Measurements from ENCODE around the gene COPG2. TPM values are rescaled to one million over a fixed set of nuclear protein-coding genes. Genes with fewer than 3 reads are reported as not detected.

The COPG2 gene
- total RNA-seq, 1 experiment from 2014 or later = 25.5 TPM

DNA sequence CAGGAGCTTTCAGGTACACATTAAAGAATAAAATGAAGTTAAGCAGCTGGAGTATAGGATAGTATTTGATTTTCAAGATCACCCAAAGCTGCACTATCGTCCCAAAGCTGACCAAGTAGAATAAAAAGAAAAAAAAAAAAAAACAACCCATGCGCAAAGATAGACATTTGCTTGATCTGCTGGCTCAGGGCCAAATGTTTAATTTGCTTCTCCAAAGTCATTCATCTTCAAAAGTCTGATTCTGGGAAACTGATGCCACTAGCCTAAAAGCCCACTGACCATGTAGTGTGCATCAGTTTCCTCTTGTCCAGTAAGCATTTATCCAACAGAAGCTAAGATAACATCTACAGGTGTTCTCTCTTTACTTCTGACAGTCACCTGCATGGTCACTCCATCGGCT is 162.2 kb downstream of the COPG2 start:
- Histone ChIP-seq H3K4me1 (replicated peaks; ENCODE audit: insufficient read depth) (no peaks in the 10 kb centered on the region), H3K27ac (no peak overlapping the region), H3K9me3 (ENCODE audit: insufficient read depth, low read depth) (no peaks in the 10 kb centered on the region), H3K4me2 (no peak overlapping the region), H3K4me3 (no peak overlapping the region), H3K79me2 (ENCODE audit: low read depth) (no peaks in the 10 kb centered on the region), H3K36me3 (ENCODE audit: low read depth) (peaks cover 43% of the 10 kb centered on the region), H3K9me2 (ENCODE audit: insufficient read depth) (no peaks in the 10 kb centered on the region), H3K27me3 (ENCODE audit: insufficient read depth, low read depth) (no peaks in the 10 kb centered on the region), H4K20me1 (ENCODE audit: insufficient read depth) (no peaks in the 10 kb centered on the region), H2AFZ (no peak overlapping the region), H3F3A (ENCODE audit: insufficient read depth, low read depth) (peaks cover 2% of the 10 kb centered on the region; the same call in 1 of the 2 replicates)
- TF ChIP-seq EZH2 (IDR thresholded peaks at IDR 0.05; ENCODE audit: low read depth) = no peak
- TF ChIP-seq, protein P1, sequence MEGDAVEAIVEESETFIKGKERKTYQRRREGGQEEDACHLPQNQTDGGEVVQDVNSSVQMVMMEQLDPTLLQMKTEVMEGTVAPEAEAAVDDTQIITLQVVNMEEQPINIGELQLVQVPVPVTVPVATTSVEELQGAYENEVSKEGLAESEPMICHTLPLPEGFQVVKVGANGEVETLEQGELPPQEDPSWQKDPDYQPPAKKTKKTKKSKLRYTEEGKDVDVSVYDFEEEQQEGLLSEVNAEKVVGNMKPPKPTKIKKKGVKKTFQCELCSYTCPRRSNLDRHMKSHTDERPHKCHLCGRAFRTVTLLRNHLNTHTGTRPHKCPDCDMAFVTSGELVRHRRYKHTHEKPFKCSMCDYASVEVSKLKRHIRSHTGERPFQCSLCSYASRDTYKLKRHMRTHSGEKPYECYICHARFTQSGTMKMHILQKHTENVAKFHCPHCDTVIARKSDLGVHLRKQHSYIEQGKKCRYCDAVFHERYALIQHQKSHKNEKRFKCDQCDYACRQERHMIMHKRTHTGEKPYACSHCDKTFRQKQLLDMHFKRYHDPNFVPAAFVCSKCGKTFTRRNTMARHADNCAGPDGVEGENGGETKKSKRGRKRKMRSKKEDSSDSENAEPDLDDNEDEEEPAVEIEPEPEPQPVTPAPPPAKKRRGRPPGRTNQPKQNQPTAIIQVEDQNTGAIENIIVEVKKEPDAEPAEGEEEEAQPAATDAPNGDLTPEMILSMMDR (conservative IDR thresholded peaks at IDR 0.05) = no peak
- ChIA-PET CTCF (interaction anchor here (0.6 kb wide), 1 partner anchor 252 kb away, joined by 6 read pairs; no protein-coding TSS in a partner anchor), POLR2A (ENCODE audit: unreplicated experiment) (no interaction called here)
- no TSS peak for BruUV-seq (replicated peaks)
- DNase-seq = no peak
- intact Hi-C loops (cut with micrococcal nuclease; ENCODE audit: unreplicated experiment) = no loop called here

DNA sequence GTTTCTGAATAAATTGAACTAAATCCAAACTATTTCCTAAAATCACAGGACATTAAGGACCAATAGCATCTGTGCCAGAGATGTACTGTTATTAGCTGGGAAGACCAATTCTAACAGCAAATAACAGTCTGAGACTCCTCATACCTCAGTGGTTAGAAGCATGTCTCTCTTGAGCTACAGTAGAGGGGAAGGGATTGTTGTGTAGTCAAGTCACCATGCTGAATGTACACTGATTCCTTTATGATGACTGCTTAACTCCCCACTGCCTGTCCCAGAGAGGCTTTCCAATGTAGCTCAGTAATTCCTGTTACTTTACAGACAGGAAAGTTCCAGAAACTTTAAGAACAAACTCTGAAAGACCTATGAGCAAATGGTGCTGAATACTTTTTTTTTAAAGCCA is 162.8 kb downstream of the COPG2 start:
- no peaks in the 10 kb centered on the region for H4K20me1 ChIP-seq (ENCODE audit: insufficient read depth)
- H3K4me3 ChIP-seq = no peak overlapping the region
- no peaks in the 10 kb centered on the region for H3F3A ChIP-seq (ENCODE audit: insufficient read depth, low read depth)
- intact Hi-C loops (cut with micrococcal nuclease; ENCODE audit: unreplicated experiment) = no loop called here
- H3K79me2 ChIP-seq (ENCODE audit: low read depth) = no peaks in the 10 kb centered on the region
- BruUV-seq (replicated peaks) = no TSS peak
- H3K4me2 ChIP-seq = no peak overlapping the region
- no peaks in the 10 kb centered on the region for H3K4me1 ChIP-seq (replicated peaks; ENCODE audit: insufficient read depth)
- DNase-seq = no peak
- CTCF ChIA-PET = interaction anchor here (0.6 to 0.7 kb wide), 2 partner anchors 67 to 252 kb away, joined by 3 to 6 read pairs; no protein-coding TSS in a partner anchor
- H3K27me3 ChIP-seq (ENCODE audit: insufficient read depth, low read depth) = no peaks in the 10 kb centered on the region
- no peaks in the 10 kb centered on the region for H3K9me3 ChIP-seq (ENCODE audit: insufficient read depth, low read depth)
- POLR2A ChIA-PET (ENCODE audit: unreplicated experiment) = no interaction called here
- H3K9me2 ChIP-seq (ENCODE audit: insufficient read depth) = no peaks in the 10 kb centered on the region
- TF ChIP-seq, protein P1 (conservative IDR thresholded peaks at IDR 0.05) = no peak
- TF ChIP-seq EZH2 (IDR thresholded peaks at IDR 0.05; ENCODE audit: low read depth) = no peak
- no peak overlapping the region for H2AFZ ChIP-seq
- no peak overlapping the region for H3K27ac ChIP-seq
- peaks cover 43% of the 10 kb centered on the region for H3K36me3 ChIP-seq (ENCODE audit: low read depth)

GRCh38 chr7:130500910-130501309 is 167.6 kb downstream of the COPG2 start:
- Histone ChIP-seq H3F3A (ENCODE audit: insufficient read depth, low read depth) (no peaks in the 10 kb centered on the region), H3K4me3 (no peak overlapping the region), H3K27me3 (ENCODE audit: insufficient read depth, low read depth) (no peaks in the 10 kb centered on the region), H4K20me1 (ENCODE audit: insufficient read depth) (no peaks in the 10 kb centered on the region), H3K27ac (no peak overlapping the region), H3K79me2 (ENCODE audit: low read depth) (no peaks in the 10 kb centered on the region), H3K36me3 (ENCODE audit: low read depth) (peaks cover 42% of the 10 kb centered on the region), H3K9me3 (ENCODE audit: insufficient read depth, low read depth) (no peaks in the 10 kb centered on the region), H3K9me2 (ENCODE audit: insufficient read depth) (no peaks in the 10 kb centered on the region), H3K4me1 (replicated peaks; ENCODE audit: insufficient read depth) (no peaks in the 10 kb centered on the region), H3K4me2 (no peak overlapping the region), H2AFZ (no peak overlapping the region)
- ChIA-PET CTCF (no interaction called here), POLR2A (ENCODE audit: unreplicated experiment) (no interaction called here)
- no peak for DNase-seq
- no peak for TF ChIP-seq EZH2 (IDR thresholded peaks at IDR 0.05; ENCODE audit: low read depth)
- TF ChIP-seq, protein P1 (conservative IDR thresholded peaks at IDR 0.05) = no peak
- intact Hi-C loops (cut with micrococcal nuclease; ENCODE audit: unreplicated experiment) = no loop called here
- BruUV-seq (replicated peaks) = no TSS peak

All from PC-9 (cell line).